ENCODE results near the gene IL17RC.
A peak's percentile ranks its signal among the peaks of the same experiment; 100 is the strongest.
"Not testable (repeated sequence)": the region's sequence is repeated elsewhere in the genome, so short reads cannot be mapped to it uniquely, and the experiment has no call there.

The IL17RC gene

GRCh38 chr3:9916734-9917680 is at the start of gene IL17RC:
IL17RC (plus strand) TSS chr3:9917098; CDS start chr3:9917316, 218 bp downstream.
- peak; percentile 88 for DNase-seq

DNA sequence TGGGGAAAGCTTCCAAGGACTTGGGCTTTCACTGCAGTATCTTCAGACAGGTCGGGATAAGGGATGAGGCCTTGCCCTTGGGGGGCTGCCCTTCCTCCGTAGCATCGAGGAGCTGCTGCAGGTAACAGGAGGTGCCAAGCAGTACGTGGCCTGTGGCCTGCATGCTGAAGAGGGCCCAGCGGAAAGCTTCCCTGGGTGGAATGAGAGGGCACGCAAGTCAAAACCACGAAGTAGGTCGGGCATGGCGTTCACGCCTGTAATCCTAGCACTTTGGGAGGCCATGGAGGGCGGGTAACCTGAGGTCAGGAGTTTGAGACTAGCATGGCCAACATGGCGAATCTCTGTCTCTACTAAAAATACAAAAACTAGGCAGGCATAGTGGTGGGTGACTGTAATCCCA is 49.8 kb upstream of the IL17RC start:
- DNase-seq: no peak

DNA sequence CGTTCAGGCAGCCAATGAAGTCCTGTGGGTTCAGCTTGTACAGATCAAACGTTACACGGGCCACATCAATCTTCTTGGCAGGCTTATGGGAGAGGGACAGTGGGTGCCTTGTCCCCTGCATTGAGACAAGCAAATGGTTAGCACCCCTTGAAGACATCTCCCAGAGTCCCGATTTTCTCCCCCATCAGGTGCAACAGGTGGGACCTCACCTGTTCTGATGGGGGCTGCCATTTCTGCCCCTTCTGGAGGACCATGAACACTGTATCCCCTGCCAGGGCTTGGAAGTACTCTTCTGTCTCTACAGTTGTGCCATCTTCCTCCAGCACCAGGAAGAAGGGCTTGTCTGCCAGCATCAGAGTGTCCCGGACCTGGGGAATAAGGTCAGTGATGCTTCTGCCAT is 46.9 kb upstream of the IL17RC start:
- DNase-seq: no peak

- no peak for DNase-seq
Observed at GRCh38 chr3:9870978-9871377, 45.9 kb upstream of the IL17RC start.

- not testable (repeated sequence) for DNase-seq
Observed at GRCh38 chr3:9872067-9872466, 44.8 kb upstream of the IL17RC start.

GRCh38 chr3:9875448-9875847 is 41.5 kb upstream of the IL17RC start:
- DNase-seq: no peak

DNA sequence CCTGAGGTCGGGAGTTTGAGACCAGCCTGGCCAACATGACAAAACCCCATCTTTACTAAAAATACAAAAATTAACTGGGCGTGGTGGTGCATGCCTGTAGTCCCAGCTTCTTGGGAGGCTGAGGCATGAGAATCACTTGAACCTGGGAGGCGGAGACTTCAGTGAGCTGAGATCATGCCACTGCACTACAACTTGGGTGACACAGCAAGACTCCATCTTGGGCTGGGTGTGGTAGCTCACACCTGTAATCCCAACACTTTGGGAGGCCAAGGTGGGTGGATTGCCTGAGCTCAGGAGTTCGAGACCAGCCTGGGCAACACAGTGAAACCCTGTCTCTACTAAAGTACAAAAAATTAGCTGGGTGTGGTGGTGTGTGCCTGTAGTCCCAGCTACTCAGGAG is 40.6 kb upstream of the IL17RC start:
- not testable (repeated sequence) for DNase-seq

DNA sequence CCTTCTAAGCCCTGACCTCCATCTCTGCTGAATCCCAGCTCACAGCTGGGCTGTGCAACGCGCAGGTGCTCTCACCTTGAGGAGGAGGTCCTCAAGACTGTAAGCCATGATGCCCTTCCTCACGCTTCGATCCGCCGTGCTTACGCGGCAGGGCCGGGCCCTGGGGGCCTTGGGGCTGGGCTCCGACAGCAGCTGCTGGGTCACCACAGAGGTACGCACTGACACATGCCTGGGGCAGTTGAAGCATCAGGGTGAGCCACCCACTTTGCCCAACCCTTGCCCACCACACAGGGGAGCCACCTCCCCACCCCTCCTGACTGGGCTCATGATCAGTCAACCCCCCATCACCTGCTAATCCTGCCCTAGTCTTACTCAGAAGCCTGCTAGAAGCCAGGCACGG is 39.9 kb upstream of the IL17RC start:
- DNase-seq: peak; percentile 22

DNA sequence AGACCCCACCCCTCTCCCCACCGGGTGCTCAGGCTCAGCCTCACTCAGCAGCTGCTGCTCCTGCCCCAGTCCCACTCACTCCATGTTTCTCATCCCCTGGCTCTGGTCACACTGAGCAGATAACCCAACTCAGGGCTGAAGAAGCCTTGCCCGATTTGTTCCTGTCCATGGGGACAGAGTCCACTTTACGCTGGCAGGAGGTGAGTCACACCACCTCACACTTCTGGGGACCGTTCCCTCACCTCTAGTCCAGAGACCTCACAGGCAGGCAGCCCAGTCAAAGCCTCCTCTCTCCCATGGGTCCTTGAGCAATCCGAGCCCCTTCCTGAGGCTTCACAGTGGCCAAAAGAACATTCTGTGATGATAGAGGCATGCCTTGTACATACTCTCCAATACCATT is 38.2 kb upstream of the IL17RC start:
- no peak for DNase-seq

- no peak for DNase-seq
Observed at GRCh38 chr3:9879830-9880549, 36.9 kb upstream of the IL17RC start, which contains the start of gene CIDEC. CIDEC (minus strand) TSS chr3:9880253; CDS start chr3:9878486, 1,767 bp downstream.

- no peak for DNase-seq
Observed at GRCh38 chr3:9881441-9881840, 35.5 kb upstream of the IL17RC start.

DNA sequence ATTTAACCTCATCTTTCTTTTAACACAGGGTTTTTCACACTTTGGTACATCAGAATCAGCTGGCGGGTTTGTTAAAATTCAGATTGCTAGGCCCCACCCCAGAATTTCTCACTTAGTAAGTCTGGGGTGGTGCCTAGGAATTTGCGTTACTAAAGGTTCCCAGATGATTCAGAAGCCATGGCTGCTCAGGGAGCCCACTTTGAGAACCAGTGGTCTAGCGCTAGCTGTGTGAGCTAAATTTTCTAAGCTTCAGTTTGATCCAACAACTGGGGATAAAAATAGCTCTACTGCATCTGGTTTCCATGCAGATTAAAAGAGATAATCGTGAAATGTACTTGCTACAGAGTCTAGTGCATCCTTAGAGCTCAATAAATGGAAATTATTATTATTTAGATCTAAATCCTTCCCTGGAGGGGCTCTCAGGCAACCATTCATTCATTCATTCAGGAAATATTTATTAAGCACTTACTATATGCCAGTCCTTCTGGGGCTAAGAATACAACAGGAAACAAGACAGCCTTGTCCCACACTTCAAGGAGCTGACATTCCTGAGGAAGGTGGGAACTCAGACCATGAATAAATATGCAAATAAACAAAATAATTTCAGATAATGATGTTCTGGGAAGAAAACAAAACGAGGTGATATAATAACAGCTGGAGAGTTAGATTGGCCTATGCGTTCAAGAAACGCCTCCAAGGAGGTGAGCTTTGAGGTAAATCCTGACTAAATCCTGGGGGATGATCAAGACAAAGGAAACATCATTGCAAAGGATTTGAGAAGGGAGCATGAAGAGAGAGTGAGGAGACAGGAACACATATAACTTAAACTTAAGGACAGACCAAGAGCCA is 33.0 kb upstream of the IL17RC start:
- DNase-seq: peak; percentile 14

GRCh38 chr3:9884555-9885165 is 32.2 kb upstream of the IL17RC start:
- DNase-seq: peak; percentile 58

DNA sequence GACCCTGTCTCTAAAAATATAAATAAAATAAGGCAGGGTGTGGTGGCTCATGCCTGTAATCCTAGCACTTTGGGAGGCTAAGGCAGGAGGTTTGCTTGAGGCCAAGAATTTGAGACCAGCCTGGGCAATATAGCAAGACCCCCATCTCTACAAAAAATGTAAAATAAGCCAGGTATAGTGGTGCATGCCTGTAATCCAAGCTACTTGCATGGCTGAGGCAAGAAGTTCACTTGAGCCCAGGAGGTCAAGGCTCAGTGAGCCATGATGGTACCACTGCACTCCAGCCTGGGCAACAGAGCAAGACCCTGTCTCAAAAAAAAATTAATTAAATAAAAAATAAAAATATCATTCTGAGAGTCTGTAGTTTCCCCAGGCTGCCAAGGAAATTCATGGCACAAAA is 30.6 kb upstream of the IL17RC start:
- no peak for DNase-seq

GRCh38 chr3:9887480-9887879 is 29.4 kb upstream of the IL17RC start:
- DNase-seq: peak; percentile 64

DNA sequence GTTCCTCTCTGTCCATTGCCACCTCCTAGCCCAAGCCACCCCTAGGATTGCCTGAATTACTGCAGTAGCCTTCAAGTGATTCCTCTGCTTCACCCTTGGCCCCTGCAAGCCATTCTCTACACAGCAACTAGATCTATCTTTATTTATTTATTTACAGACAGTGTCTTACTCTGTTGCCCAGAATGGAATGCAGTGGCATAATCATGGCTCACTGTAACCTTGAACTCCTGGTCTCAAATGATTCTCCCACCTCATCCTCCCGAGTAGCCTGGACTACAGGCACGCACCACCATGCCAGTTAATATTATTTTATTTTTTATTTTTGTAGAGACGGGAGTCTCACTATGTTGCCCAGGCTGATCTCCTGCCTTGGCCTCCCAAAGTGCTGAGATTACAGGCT is 28.4 kb upstream of the IL17RC start:
- no peak for DNase-seq

- DNase-seq: no peak
Observed at GRCh38 chr3:9889405-9889804, 27.5 kb upstream of the IL17RC start.

- DNase-seq: peak; percentile 96
Observed at GRCh38 chr3:9890249-9891071, 26.4 kb upstream of the IL17RC start, which contains the start of gene JAGN1. JAGN1 (plus strand) TSS chr3:9890610; CDS start chr3:9890723, 113 bp downstream.

DNA sequence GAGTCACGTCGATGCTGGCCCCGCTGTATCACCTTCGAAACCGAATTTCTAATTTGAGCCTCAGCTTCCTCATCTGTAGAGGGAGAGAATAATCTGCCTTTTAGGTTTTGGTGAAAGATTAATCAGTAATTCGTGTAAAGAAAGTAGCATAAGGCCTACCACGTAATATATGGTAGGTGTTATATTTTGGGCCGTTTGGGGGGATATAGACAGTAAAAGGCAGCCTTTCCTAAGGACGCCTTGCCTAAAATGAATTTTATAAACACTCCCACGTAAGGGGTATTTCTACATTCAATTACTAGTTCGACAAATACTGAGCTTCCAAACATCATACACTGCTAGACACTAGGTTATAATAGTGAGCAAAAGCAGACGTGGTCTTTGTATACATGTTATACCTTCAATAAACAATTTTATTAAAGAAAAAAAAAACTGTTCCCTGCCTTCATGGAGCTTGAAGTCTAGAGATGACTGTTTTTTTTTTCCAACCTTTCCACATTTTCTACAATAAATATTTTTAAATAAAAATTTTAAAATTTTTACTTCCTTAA is 25.8 kb upstream of the IL17RC start:
- DNase-seq: no peak

DNA sequence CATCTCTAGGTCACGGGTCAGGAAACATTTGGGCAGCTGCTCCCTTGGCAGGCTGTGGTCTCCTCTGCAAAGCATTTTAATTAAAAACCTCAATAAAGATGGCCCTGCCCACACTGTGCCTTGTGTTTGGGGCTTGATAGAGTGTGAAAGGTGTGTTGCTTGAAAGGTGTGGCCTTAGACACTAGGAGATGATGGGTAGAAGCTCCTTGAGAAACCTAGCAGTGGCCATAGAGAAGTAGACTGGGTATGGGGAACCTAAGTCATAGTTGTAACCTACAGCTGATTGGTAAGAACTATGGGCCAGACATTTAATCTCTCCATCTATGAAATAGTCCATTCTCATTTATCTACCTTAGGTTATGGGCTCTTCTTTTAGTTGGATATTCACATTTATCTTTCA is 23.2 kb upstream of the IL17RC start:
- DNase-seq: no peak

GRCh38 chr3:9895715-9896114 is 21.2 kb upstream of the IL17RC start:
- DNase-seq: not testable (repeated sequence)
